Tibial artery (tissue), 4 donors: ENCODE results near the gene TNS3.

ENCODE experiments used
- DNase-seq, 2 donors: peaks; one replicate each; pipeline ENCODE4 v3.0.0-alpha.2; 2019
- H3K27ac ChIP-seq, 2 donors: fragments of 200-600 bp; sonication (generic) in 1 of 2; 1 replicate in 1 of 2; 2 replicates in 1 of 2; pipeline ENCODE4 v1.5.1; 2018 to 2019; ENCODE audit warnings: mild to moderate bottlenecking in 1 of 2
- H3K27me3 ChIP-seq, 2 donors: fragments of 200-600 bp; sonication (generic) in 1 of 2; one replicate each; pipeline versions ENCODE4 v1.5.1 to v1.6.0; 2016 to 2019
- H3K36me3 ChIP-seq, 3 donors: fragments of 200-600 bp; sonication (generic) in 2 of 3; one replicate each; pipeline ENCODE4 v1.5.1; 2016 to 2019; ENCODE audit warnings: mild to moderate bottlenecking in 2 of 3
- H3K4me1 ChIP-seq, 4 donors: fragments of 200-600 bp; sonication (generic) in 2 of 4; 1 replicate in 3 of 4; 2 replicates in 1 of 4; pipeline ENCODE4 v1.5.1; 2016 to 2019
- H3K4me3 ChIP-seq, 2 donors: fragments of 200-600 bp; sonication (generic) in 1 of 2; 1 replicate in 1 of 2; 2 replicates in 1 of 2; pipeline ENCODE4 v1.5.1; 2018 to 2019; ENCODE audit warnings: mild to moderate bottlenecking in 2 of 2
- H3K9me3 ChIP-seq, 3 donors: fragments of 200-600 bp; sonication (generic) in 1 of 3; one replicate each; pipeline ENCODE4 v1.5.1; 2016 to 2019
- intact Hi-C: fragments of 100-400 bp; cut with DNase I; formaldehyde crosslinking; loops from one replicate; pipeline ENCODE4 v1.15.0; 2023; ENCODE audit warnings: low total_unique reads
- TF ChIP-seq, protein P1 (sequence below), 2 experiments: fragments of 200-600 bp in 1 of 2; fragments of 450-650 bp in 1 of 2; IDR thresholded peaks; one replicate each; pipeline ENCODE4 v1.5.1; 2017 to 2019; ENCODE audit warnings: antibody characterized with exemption in 2 of 2, mild to moderate bottlenecking in 1 of 2, moderate library complexity in 1 of 2

TNS3 gene

DNA sequence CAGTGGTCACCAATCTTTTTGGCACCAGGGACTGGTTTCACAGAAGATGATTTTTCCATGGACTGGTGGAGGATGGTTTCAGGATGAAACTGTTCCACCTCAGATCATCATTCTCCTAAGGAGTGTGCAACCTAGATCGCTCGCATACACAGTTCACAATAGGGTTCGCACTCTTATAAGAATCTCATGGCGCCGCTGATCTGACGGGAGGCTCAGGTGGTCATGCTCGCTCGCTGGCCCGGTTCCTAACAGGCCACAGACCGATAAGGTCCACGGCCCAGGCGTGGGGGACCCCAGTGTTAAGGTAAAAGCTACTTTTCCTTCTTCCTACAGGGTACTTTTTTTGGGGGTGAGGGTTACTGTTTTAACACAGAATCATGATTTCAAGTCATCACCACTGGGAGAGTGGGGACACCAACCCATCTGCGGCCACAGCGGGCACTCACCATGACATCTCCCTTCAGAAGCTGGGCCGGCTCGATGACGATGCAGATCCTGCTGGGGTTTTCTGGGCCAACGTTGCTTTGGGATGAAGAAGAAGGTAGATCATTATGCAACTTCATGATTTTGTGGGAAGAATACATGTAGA, 170.5 kb downstream of the TNS3 start:
- Histone ChIP-seq H3K4me1 (peaks cover 6 to 21% (median 11%) of the 10 kb centered on the region in 4 donors), H3K27me3 (no peaks in the 10 kb centered on the region), H3K4me3 (no peak overlapping the region), H3K36me3 (peaks cover 31 to 53% (median 42%) of the 10 kb centered on the region in 3 donors), H3K27ac (no peak overlapping the region), H3K9me3 (no peaks in the 10 kb centered on the region)
- intact Hi-C loops: no loop called here
- DNase-seq: peak in 1 of 2 donors; percentile 47
- TF ChIP-seq, protein P1, sequence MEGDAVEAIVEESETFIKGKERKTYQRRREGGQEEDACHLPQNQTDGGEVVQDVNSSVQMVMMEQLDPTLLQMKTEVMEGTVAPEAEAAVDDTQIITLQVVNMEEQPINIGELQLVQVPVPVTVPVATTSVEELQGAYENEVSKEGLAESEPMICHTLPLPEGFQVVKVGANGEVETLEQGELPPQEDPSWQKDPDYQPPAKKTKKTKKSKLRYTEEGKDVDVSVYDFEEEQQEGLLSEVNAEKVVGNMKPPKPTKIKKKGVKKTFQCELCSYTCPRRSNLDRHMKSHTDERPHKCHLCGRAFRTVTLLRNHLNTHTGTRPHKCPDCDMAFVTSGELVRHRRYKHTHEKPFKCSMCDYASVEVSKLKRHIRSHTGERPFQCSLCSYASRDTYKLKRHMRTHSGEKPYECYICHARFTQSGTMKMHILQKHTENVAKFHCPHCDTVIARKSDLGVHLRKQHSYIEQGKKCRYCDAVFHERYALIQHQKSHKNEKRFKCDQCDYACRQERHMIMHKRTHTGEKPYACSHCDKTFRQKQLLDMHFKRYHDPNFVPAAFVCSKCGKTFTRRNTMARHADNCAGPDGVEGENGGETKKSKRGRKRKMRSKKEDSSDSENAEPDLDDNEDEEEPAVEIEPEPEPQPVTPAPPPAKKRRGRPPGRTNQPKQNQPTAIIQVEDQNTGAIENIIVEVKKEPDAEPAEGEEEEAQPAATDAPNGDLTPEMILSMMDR (IDR thresholded peaks at IDR 0.05): no peak

DNA sequence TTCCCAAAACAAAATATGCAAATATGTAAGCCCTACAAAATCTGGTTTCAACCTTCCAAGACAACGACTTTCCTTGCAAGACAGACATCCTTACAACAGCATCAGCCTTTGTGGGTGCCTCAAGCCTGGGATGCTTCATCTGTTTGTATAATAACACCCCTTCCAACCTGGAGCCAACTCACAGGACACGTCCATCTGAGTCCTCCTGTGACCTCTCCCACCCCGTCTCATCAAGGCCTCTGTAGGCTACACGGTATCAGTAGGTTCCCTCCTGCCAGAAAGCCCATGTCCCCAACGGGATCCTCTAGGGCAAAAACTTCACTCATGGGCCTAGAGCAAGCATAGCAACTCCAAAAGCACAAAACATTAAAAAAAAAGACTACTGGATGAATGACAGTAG, 173.2 kb downstream of the TNS3 start:
- TF ChIP-seq, protein P1 (IDR thresholded peaks at IDR 0.05): no peak
- intact Hi-C loops: no loop called here
- Histone ChIP-seq H3K36me3 (peaks cover 17 to 32% (median 23%) of the 10 kb centered on the region in 3 donors), H3K4me3 (no peak overlapping the region), H3K9me3 (no peaks in the 10 kb centered on the region), H3K4me1 (peaks cover 6 to 46% (median 30%) of the 10 kb centered on the region in 4 donors), H3K27ac (no peak overlapping the region), H3K27me3 (no peaks in the 10 kb centered on the region)
- DNase-seq: peak in 1 of 2 donors; percentile 28

DNA sequence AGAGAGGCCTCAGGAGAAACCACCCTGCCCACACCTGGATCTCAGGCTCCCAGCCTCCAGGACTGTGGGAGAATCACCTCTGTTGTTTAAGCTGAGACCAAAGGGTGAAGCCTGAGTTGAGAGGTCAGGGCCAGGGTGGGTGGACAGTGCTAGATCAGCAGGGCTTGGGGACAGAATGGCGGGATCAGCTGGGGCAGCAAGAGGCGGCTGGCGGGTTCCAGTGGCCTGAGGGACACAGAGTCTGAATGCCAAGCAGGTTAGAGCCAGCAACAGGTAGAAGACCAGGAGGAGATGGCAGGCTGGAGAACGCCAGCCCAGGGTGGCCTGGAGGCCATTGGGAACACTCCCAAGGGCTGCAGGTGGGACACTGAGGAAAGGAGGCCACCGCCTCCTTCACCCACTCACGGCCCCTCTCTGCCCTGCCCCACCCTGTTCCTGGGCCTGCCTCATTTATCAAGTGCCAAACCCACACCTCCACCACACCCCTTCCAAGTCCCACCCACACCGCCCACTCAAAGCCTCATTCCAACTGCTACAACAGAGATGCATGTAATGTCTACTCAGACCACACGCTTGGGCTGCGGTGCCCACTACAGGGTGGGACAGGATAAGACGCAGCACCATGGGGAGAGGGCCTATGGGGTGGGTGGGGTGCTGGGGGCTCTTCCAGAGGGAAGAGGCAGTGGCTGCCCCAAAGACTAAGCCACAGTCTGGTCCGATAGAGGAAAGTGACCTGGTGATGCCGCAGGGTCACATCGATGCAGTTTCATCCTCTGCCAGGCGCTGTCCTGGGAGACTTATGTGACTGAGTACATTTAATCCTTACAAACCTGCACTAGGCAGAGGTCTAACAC, 173.9 kb downstream of the TNS3 start:
- H3K27me3 ChIP-seq: no peaks in the 10 kb centered on the region
- peaks cover 6 to 52% (median 30%) of the 10 kb centered on the region in 4 donors for H3K4me1 ChIP-seq
- DNase-seq: peak in 1 of 2 donors; percentile 55
- intact Hi-C loops: no loop called here
- TF ChIP-seq, protein P1 (IDR thresholded peaks at IDR 0.05): no peak
- H3K9me3 ChIP-seq: no peaks in the 10 kb centered on the region
- H3K27ac ChIP-seq: peak overlapping the region; percentile 66 to 69
- no peak overlapping the region for H3K4me3 ChIP-seq
- peaks cover 12 to 26% (median 17%) of the 10 kb centered on the region in 3 donors for H3K36me3 ChIP-seq

DNA sequence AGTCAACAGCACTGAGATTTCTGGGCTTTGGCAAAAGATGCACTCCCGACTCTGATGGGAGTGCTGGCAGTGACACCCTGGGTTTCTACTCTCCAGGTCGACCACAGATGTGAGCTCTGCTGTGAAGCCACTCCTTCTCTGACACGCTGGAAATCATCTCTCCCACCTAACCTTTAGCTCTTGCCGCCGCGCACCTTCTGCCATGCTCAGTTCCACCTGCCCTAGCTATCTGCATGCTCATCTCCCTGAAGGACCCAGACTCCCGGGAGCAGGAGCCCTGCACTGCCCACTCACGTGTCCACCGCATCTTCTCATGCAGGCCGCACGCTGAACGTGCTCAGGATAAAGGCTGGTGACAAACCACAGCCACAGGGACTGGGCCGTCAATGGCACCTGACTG, 174.8 kb downstream of the TNS3 start:
- no peak overlapping the region for H3K4me3 ChIP-seq
- peaks cover 12 to 25% (median 17%) of the 10 kb centered on the region in 3 donors for H3K36me3 ChIP-seq
- H3K27me3 ChIP-seq: no peaks in the 10 kb centered on the region
- peaks cover 6 to 61% (median 30%) of the 10 kb centered on the region in 4 donors for H3K4me1 ChIP-seq
- no peaks in the 10 kb centered on the region for H3K9me3 ChIP-seq
- H3K27ac ChIP-seq: peak overlapping the region; percentile 66 to 69
- intact Hi-C loops: no loop called here
- TF ChIP-seq, protein P1 (IDR thresholded peaks at IDR 0.05): no peak
- peak in 1 of 2 donors; percentile 61 for DNase-seq

DNA sequence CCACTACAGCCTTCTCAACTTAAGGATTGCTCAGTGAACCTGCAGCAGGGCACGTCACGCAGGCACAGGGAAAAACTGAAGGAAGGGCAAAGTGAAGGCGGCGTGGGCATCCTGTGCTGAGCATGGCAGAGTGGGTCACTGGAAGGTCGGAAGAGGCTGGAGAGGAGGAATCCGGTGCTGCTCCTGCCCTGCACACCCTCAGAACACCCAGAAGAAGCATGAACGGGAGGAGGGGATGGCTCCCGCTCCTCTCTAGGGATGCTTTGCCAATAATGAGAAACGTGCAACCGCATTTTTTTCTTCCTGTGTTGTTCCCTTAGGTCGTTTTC, 175.1 kb downstream of the TNS3 start:
- DNase-seq: no peak
- H3K36me3 ChIP-seq: peaks cover 12 to 22% (median 16%) of the 10 kb centered on the region in 3 donors
- intact Hi-C loops: no loop called here
- H3K9me3 ChIP-seq: no peaks in the 10 kb centered on the region
- TF ChIP-seq, protein P1 (IDR thresholded peaks at IDR 0.05): no peak
- no peaks in the 10 kb centered on the region for H3K27me3 ChIP-seq
- H3K27ac ChIP-seq: peak overlapping the region; percentile 66 to 69
- H3K4me1 ChIP-seq: peaks cover 6 to 63% (median 30%) of the 10 kb centered on the region in 4 donors
- H3K4me3 ChIP-seq: no peak overlapping the region
